Measurements from ENCODE around the gene SPRED2. TPM values are rescaled to one million over a fixed set of nuclear protein-coding genes. Genes with fewer than 3 reads are reported as not detected.

The SPRED2 gene
- polyA plus RNA-seq, 1 donor: 27.9 TPM

DNA sequence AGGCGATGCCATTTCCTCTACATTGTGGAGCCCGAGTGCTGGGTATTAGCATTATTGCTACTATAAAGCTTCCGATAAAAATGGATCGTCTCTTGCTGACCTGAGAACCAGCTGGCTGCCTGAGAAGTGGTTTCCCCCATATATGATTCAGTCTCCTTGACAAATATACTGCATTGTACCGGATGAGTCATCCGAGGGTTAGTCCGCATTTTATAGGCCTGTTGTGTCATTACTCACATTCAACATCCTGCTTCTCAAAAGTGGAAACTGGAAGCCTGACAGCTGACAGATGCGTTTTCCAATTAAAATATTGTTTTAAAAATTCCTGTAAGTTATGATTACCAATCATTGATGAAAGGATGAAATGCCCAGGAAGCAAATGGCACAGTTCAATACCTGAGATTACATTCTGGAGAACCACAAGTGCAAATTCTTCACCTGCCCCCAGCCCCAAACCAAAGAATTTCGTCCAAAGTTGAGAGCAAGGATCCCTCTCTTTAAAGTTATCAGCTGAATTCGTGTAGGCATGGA is 65.7 kb downstream of the SPRED2 start:
- DNase-seq (ENCODE audit: low read depth): peak; percentile 36

DNA sequence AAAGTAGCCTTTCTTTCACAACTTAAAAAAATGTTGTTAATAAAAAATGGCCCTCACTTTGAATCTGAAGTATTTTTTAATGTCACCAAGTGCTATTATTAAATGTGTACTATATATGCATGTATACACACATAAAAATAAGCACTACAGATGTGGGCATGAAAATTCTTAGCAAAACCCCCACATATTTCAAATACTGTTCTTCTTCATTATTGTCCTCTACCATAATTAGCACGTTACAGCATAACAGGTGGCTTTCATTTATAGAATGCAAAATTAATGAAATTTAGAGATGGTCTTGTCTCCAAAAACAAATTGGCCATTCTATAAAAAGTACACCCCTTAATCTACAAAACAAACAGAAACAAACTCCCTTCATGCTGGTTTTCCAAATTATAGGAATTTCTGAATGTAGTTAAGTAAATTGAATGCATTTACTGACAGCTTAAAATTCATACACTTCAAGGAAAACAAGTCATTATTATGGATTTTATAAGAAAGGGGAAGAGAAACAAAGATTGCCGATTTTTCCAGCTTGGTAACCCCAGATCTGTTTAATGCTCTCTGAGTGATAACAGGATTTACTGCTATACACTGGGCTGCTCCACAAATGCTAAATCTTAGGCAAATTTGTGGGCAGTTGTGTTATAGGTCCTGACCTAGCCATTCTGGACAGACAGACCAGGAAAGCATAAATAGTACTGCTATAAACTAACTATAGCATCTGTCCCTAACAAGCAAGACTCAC is 67.2 kb downstream of the SPRED2 start:
- DNase-seq (ENCODE audit: low read depth): no peak

DNA sequence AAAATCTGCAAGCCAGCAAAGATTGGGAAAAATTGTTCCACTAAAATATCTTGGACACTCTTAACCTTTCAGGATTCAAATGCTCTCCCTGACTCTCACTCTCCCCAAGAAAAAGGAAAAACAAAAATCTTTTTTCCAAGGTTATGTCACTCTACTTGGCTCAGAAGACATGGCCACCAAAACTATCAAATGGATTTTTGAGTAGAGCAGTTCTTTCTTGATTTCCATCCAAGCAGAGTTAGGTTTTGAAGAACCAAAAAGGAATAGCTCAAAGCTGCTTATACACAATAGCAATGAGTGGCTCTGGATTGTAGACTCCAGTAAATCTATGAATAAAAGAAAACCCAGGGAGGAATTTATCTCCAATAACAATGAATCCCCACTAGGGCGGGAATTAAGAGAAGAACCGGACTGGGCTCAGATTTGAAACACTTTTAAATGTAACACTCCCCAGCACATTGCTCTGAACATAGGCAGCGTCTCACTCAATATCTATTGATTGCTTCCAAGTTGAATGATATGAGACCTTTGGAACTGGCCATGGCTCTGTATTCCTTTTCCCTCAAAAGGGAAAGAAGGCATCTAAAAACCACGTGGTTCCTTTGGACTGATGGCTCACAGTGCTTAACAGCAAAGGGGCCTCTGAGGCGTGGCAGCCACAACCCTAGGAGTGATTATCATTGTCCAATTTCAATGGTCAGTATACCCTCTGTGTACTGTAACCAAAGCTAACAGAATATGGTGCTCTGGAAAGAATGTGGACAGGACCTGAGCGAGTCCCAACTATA is 68.3 kb downstream of the SPRED2 start:
- no peak for DNase-seq (ENCODE audit: low read depth)

DNA sequence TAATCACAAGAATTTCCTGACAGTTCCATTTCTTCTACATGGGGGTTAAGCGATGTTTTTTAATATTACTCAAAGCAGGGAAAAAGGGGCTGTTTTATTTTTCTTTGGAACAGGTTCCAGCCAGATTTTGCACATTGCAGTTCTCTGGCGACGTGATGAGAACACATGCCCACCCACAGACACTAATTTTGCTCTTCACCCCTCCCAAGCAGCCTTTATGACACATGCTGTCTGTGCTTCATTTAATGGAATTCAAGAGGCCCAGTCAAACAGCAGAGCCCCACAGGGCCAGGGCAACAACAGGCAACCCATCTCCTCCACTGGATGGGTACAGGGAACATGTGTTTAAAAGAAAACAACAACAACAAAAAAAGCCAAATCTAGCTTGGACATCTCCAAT is 70.8 kb downstream of the SPRED2 start:
- no peak for DNase-seq (ENCODE audit: low read depth)

DNA sequence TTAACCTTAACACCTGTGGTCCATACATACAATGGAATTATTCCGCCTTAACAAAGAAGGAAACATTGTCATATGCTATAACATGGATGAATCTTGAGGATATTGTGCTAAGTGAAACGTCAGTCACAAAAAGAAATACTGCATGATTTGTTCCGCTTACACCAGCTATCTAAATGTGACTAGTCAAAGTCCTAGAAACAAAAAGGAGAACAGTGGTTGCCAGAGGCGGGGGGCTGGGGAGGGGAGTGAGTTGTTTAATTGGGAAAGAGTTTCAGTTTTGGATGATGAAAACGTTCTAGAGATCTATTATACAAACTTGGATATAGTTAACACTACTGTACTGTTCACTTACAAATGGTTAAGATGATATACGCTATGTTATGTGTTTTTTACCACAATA is 72.0 kb downstream of the SPRED2 start:
- DNase-seq (ENCODE audit: low read depth): no peak

DNA sequence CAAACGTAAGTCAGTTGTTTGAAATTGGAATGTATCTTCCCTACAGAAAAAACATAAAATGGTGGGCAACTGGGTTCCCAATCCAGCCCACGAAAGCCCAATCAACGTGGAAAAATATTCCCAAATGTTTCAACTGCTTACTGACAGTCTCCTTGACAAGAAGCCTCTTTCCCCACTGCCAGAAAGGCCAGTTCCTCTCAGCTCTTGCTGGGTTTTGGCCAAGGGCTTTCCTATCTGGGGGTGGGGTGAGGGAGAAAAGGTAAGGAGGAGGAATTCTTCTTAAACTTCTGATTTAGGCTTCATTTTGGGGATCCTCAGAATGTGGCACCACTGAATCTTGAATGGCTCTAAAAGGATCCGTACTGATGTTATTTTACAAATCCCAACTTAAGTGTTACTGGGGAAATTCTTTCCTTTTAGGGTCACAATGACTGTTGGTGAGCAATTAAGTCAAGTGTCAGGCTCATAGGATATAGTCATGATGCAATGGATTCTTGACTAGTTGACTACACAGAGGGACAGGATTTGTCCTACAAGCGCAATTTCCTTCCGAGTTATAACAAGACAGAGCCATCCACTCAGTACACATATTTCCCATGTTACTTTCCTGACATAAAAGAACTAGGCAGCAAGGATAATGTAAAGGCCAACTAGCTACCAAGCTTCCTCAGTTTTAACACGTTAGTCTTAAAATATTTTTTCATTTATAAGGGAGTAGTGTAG is 73.6 kb downstream of the SPRED2 start:
- no peak for DNase-seq (ENCODE audit: low read depth)

DNA sequence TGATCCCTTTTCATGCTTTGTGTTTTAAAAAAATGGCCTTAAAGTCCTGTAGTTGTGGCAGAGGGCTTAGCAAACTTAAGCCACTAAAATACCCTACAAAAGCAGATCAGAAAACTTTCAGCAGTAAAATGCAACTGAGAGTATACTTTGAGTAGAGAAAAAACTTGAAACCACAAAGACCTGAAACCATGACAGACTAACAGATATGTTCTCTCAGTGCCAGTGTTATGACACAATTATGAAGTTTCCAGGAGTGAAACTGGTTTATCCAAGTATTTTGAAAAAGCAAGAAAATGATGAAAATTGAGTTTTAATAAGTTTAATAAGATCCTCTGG is 74.5 kb downstream of the SPRED2 start:
- DNase-seq (ENCODE audit: low read depth): no peak

DNA sequence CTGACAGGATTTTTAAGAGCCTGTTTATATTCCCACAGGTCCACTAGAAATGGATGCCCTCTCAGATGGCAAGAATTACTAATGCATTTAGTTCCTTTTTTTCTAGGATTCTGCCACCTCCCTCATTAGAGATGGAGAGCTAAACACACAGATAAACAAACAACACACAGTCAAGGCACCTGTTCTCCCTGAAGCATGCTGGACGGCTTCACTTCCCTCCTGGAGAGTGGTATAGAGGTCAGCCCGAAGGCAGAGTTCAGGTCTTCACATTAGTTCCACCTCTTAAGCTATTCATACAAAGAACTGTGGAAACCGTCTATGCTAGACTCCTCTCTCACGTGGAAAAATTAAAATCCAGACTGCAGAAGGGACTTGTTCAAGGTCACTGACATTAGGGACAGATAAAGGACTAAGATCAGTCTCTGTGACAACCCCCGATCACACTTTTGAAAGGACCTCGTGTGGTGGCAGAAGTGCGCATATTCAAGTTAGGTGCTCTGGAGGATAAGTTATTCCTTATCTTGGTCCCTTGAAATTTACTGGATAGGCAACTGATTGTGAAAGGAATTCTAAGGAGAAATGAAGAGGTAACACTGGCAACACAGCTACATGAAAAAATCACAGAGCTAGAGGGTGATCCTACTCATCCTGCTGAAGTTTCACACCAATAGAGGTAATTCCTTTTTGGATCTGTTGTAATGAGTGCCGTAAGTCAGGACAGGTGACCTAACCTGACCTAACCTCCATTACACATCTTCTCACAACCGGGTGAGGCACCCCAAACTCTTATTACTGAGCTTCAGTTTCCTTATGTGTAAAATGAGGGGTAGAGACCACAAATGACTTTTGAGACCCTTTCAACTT is 75.1 kb downstream of the SPRED2 start:
- DNase-seq (ENCODE audit: low read depth): no peak

DNA sequence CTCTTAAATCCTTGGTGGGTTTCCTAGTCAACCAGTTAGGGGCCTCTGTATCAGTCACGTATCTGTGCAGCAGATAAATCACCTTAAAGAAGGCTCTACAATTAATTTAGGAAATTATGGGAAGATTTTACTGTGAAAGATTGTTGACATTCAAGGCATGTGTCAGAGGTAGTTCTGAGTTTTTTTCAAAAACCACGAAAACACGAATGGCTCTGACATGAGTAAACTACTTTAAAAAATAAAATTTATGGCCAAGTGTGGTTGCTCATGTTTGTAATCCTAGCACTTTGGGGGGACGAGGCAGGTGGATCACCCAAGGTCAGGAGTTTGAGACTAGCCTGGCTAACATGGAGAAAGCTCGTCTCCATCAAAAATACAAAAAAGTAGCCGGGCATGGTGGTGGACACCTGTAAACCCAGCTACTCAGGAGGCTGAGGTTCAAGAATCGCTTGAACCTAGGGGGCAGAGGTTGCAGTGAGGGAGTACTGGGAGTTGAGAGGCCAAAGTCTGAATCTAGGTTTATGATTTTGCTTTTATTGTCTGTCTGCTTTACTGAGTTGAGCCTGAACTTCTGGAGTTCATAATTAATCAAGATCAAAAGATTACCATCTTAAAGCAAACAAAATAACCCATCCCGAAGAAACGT is 77.1 kb downstream of the SPRED2 start:
- DNase-seq (ENCODE audit: low read depth): no peak

DNA sequence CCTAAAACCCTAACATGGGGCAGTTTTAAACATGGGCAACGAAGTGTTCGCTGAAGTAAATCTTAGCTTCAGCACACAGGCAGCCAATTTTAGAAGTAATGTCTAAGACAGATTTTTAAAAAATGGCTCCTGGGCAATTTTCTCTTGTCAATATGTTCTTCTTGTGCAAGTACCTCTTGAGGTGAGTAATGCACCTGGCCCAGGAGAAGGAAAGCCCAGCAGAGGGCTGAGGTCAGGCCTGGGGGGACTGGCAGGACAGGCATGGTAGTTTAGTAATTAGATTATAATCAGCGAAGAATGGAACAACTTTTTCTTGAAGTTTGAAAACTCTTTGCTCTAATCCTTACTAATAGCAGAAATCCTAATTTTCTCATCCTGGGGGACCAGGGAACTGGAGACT is 77.6 kb downstream of the SPRED2 start:
- no peak for DNase-seq (ENCODE audit: low read depth)

DNA sequence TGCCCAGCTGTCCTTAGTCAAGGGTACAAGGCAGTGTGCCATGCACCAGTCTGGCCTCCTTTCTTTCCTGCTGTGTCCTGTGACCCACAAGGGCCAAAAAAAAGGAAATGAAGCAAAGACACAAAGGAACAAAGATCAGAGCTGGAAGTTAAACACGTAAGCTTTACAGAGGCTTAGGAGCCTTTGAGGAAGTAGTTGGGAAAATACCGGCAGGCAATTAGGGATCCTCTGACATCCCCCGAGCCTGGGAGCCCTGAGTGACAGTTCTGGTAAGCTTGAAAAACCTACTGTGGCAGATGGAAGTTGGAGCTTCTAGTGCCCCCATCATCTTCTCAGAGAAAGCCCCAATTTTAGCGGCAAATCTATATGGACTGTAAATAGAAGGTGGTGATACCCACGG is 78.5 kb downstream of the SPRED2 start:
- DNase-seq (ENCODE audit: low read depth): no peak

DNA sequence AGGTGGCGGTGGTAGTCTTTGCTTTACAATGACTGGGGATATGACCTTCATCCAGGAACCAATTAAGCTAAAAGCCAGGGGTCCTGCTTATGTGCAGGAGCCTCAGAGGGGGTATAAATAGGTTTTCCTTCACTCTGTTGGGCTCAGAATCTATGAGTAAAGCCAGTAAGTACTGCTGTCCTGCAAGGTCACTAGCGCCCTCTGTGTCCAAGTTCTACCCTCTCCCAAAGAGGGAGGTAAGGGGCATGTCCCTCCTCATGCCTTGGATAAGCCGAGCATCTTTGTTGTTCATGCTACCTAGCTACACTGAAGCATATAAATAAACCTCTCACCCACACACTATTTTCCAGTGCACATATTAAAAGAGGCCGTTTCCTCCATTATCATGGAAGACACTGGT is 79.4 kb downstream of the SPRED2 start:
- DNase-seq (ENCODE audit: low read depth): no peak

DNA sequence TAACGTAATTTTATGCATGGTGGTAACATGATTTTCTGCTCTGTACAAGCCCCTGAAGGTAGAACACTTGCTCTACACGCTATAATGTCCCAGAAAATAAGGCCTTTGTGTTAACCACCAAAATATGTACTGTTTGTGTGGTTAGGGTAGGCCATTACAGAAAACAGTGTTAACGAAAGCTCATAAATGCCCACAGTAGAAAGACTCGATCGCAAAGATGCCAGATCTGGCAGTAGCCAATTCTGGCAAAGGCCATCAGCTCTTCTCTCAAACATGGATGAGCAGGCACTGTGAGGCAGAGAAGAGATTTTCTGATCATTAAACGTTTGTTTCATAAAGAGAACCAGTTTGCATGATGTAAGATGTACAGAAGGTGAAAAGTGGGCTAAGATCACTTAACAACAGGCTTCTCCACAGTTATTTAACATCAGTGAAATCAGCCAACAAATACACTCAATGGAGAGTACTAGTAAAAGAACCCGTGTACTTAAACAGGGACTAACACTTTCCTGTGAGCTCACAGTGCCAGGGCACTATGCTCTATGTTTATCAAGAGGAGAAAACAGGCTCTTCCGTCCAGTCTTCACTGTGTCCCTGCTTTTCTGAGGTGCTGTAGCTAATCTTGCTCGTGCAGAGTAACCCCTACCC is 80.3 kb downstream of the SPRED2 start:
- no peak for DNase-seq (ENCODE audit: low read depth)

DNA sequence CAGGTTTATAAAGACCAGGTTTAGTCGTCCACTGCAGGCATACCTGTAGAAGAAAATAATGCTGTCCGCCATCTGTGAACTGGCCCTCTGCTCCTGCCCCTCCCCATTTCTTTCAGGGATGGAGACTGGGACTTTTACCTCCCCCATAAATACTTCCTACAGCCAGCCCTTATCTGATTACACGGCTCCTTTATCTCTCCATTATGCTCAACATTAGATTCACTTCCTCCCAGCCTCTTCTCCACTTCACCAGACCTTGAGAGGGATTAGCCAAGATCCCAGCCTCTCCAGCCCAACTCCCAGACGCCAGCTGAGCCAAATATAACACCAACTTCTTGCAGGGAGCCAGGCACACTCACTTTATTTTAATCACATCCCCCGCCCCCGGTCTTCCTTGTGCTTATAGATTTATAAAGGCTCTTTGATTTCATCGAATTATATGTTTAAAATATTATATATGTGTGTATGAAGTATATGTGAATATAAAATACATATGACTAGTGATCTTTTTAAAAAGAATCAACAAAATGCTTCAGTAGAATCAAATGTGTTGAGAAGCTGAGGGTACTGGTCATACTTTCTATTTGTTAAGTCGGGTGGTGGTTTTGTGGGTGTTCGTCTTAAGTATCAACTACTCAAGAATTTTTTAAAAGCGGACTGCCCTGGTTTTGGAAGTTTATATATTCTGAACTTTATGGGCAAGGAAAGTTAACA is 81.0 kb downstream of the SPRED2 start:
- DNase-seq (ENCODE audit: low read depth): no peak

DNA sequence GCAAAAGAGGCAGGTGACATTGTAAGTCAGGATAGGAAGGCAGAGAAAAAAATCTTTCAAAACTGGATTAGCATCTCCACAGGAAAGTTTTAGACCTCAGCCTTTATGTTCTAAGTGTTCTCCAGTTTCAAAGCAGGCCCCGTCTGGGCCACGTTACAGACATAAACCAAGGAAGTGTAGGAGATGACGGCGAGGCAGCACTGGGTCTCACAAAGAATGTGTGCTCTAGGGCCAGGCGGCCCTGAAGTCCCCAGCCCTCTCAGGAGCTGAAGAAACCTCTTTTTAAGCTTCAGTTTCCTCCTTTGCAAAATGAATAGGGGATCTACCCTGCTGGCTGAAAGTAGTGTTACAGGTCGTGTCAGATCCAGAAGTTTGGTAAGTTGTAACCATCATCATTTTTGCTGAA is 81.7 kb downstream of the SPRED2 start:
- DNase-seq (ENCODE audit: low read depth): no peak

DNA sequence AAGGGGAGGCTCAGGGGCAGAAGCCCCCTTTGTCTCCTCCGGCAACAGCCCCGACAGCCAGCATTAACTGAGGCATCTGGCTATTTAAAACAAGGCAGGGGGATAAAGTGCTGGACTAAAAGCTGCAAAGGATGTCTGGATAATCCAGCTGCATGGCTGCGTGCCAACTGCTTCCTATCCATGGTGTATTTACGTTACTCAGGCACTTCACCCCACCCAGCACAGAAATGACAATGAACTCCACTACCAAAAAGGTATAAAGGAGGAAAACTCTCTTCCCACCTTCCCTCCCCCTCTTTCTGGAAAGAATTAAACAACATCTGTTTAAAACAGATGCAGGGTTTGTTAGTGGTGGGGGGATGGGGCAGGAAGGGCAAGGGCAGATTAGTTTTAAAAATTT is 82.5 kb downstream of the SPRED2 start:
- peak; percentile 74 for DNase-seq (ENCODE audit: low read depth)

DNA sequence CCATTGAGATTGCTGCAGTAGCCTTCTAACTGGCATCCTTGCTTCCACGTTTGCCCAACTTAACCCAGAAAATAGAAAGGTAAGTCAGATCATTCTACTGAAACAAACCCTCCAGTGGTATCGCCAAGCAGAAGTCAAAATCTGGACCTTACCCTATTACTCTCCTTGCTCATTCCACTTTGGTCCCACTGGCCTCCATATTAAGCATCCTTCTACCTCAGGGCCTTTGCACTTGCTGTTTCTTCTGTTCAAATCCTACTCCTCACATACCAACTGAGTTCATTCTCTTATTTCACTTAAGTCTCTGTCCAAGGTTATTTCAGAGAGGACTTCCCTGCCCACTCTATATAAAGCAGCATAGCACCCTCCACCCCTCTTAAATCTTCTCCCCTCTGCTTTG is 84.5 kb downstream of the SPRED2 start:
- DNase-seq (ENCODE audit: low read depth): no peak

DNA sequence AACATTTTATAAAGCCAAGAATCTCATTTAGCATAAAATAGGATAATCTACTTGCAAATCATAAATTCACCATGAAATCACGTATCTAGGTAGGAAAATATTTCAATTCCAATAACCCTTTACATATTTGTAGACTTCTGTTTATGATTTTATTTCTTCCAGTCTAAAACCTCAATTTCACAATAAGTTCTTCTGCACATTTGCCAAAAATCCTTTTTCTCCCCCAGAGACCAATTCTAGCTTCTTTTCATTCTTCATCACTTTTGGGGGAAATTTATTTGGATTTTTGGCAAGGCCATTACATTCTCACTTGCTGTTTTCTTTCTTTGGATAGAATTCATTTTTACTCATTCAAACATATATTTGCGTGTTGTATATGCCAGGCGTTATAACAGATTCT is 86.8 kb downstream of the SPRED2 start:
- DNase-seq (ENCODE audit: low read depth): peak; percentile 31

DNA sequence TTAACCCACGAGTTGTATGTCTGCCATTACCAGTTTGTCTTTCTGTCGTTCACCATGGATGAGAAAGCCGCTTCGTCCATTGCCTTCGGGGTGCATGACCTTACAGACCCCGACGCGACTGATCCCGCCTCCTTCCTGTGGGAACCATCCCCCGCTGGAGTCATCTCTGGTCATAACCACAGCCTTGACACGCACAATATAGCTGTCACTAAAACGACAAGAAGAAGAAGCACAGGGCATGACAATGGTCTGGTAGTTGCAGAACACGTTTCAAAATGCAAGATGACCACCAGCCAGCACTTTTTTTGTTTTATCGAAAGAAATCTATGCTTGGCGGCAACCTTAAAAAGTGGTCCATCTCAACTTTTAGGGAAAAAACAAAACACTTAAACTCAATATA is 87.7 kb downstream of the SPRED2 start:
- DNase-seq (ENCODE audit: low read depth): no peak

DNA sequence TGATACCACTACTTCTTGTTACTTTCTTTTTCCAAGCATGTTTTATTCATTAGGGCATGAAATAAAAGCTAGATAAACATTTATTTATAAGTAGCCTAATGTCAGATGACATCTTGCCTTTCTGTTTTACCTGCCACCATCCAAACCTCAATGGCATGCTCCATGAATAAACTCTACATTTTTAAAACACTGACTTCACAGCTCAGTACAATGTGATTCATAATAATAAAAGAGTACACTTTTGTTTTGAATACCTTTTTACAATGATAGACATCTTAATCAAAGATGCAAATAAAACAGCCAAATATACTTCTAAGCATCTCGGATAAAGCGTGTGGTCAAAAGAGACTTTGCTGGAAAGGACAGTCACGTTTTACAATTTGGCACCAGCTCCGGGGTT is 88.2 kb downstream of the SPRED2 start:
- DNase-seq (ENCODE audit: low read depth): no peak

Measured in forelimb muscle (tissue), 1 donor.